ENCODE results near the gene MICAL3.

Gene MICAL3

GRCh38 chr22:17806437-17806836 lies 217.9 kb downstream of the MICAL3 start:
- no peak for DNase-seq

GRCh38 chr22:17804331-17805080 lies 219.9 kb downstream of the MICAL3 start:
- no peak for DNase-seq

- no peak for DNase-seq
Measured at GRCh38 chr22:17803609-17804270, 220.6 kb downstream of the MICAL3 start.

- DNase-seq: no peak
Measured at GRCh38 chr22:17802822-17803221, 221.5 kb downstream of the MICAL3 start.

GRCh38 chr22:17802411-17802810 lies 221.9 kb downstream of the MICAL3 start:
- DNase-seq: no peak

GRCh38 chr22:17797721-17798559 lies 226.4 kb downstream of the MICAL3 start:
- DNase-seq: no peak

GRCh38 chr22:17796695-17797094 lies 227.7 kb downstream of the MICAL3 start:
- DNase-seq: no peak

- DNase-seq: no peak
Measured at GRCh38 chr22:17795661-17796548, 228.5 kb downstream of the MICAL3 start.

- no peak for DNase-seq
Measured at GRCh38 chr22:17794726-17795542, 229.4 kb downstream of the MICAL3 start.

- no peak for DNase-seq
Measured at GRCh38 chr22:17792854-17793434, 231.4 kb downstream of the MICAL3 start.

GRCh38 chr22:17792299-17792698 lies 232.1 kb downstream of the MICAL3 start:
- DNase-seq: no peak

GRCh38 chr22:17791196-17791595 lies 233.2 kb downstream of the MICAL3 start:
- DNase-seq: no peak

GRCh38 chr22:17789379-17790200 lies 234.8 kb downstream of the MICAL3 start:
- no peak for DNase-seq

GRCh38 chr22:17788528-17789378 lies 235.6 kb downstream of the MICAL3 start:
- no peak for DNase-seq

GRCh38 chr22:17787716-17788330 lies 236.5 kb downstream of the MICAL3 start:
- no peak for DNase-seq

- DNase-seq: no peak
Measured at GRCh38 chr22:17787241-17787640, 237.1 kb downstream of the MICAL3 start.

GRCh38 chr22:17786435-17787161 lies 237.8 kb downstream of the MICAL3 start:
- no peak for DNase-seq

Data from SW 1271 (cell line).